Lower leg skin (tissue), 3 donors: Measurements from ENCODE around the gene RNF181.

Experiments used
- POLR2A ChIP-seq, 2 donors: fragments of 450-650 bp; IDR thresholded peaks; one replicate each; pipeline ENCODE4 v1.6.1; 2016 to 2017; ENCODE audit warnings: antibody characterized with exemption in 2 of 2, mild to moderate bottlenecking in 1 of 2, moderate library complexity in 1 of 2
- TF ChIP-seq, protein P1 (sequence below), 3 donors: fragments of 450-650 bp; IDR thresholded peaks; one replicate each; pipeline ENCODE4 v1.5.1; 2016; ENCODE audit warnings: antibody characterized with exemption in 3 of 3, mild to moderate bottlenecking in 3 of 3, moderate library complexity in 2 of 3

DNA sequence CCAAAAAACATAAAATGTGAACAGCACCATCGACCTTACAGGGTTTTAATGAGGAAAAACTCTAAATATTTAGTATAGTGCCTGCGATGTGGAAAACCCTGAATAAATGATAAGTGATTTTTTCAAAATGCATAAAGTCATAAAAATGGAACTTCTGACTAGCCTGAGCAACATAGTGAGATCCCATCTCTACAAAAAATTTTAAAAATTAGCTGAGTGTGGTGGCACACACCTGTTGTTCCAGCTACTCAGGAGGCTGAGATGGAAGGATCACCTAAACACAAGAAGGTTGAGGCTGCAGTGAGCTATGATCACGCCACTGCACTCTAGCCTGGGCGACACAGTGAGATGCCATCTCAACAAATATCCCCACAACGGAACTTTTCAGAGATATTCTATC is 38.4 kb upstream of the RNF181 start:
- TF ChIP-seq POLR2A (IDR thresholded peaks at IDR 0.05): no peak
- TF ChIP-seq, protein P1, sequence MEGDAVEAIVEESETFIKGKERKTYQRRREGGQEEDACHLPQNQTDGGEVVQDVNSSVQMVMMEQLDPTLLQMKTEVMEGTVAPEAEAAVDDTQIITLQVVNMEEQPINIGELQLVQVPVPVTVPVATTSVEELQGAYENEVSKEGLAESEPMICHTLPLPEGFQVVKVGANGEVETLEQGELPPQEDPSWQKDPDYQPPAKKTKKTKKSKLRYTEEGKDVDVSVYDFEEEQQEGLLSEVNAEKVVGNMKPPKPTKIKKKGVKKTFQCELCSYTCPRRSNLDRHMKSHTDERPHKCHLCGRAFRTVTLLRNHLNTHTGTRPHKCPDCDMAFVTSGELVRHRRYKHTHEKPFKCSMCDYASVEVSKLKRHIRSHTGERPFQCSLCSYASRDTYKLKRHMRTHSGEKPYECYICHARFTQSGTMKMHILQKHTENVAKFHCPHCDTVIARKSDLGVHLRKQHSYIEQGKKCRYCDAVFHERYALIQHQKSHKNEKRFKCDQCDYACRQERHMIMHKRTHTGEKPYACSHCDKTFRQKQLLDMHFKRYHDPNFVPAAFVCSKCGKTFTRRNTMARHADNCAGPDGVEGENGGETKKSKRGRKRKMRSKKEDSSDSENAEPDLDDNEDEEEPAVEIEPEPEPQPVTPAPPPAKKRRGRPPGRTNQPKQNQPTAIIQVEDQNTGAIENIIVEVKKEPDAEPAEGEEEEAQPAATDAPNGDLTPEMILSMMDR (IDR thresholded peaks at IDR 0.05): no peak
